Mesenchymal stem cell (in vitro differentiated cells and primary cell): ENCODE measurements around the gene TAS2R41.
A peak's percentile ranks its signal among the peaks of the same experiment; 100 is the strongest.
"Not testable (repeated sequence)": the region's sequence is repeated elsewhere in the genome, so short reads cannot be mapped to it uniquely, and the experiment has no call there.

Experiments
- DNase-seq: peaks from one replicate; pipeline ENCODE4 v3.0.0-alpha.2; 2013
- H2AFZ ChIP-seq: one replicate; pipeline ENCODE4 v1.6.1; 2013; ENCODE audit warnings: low read depth, mild to moderate bottlenecking, control low read depth, inconsistent platforms, low read length, moderate library complexity
- H2AK5ac ChIP-seq: 2 replicates; pipeline ENCODE4 v1.6.1; 2013; ENCODE audit warnings: low read length, moderate library complexity, mild to moderate bottlenecking, inconsistent platforms; ENCODE audit not compliant: severe bottlenecking
- H2BK120ac ChIP-seq: one replicate; pipeline ENCODE4 v1.6.1; 2013; ENCODE audit warnings: low read depth, mild to moderate bottlenecking, inconsistent platforms, low read length, moderate library complexity
- H2BK12ac ChIP-seq, 2 experiments: one replicate each; pipeline ENCODE4 v1.6.1; 2013; ENCODE audit warnings: inconsistent platforms in 2 of 2, low read length in 2 of 2, mild to moderate bottlenecking in 2 of 2, moderate library complexity in 2 of 2, control low read depth in 1 of 2
- H2BK15ac ChIP-seq: one replicate; pipeline ENCODE4 v1.6.1; 2013; ENCODE audit warnings: mild to moderate bottlenecking, low read depth, inconsistent platforms; ENCODE audit not compliant: poor library complexity, severe bottlenecking
- H2BK5ac ChIP-seq: 2 replicates; pipeline ENCODE4 v1.6.1; 2013; ENCODE audit warnings: low read depth, mild to moderate bottlenecking, low read length, control low read depth, inconsistent platforms; ENCODE audit not compliant: poor library complexity, severe bottlenecking
- H3K14ac ChIP-seq, 2 experiments: one replicate each; pipeline ENCODE4 v1.6.1; 2013; ENCODE audit warnings: inconsistent platforms in 2 of 2, low read length in 2 of 2, control low read depth in 1 of 2, mild to moderate bottlenecking in 1 of 2, moderate library complexity in 1 of 2
- H3K18ac ChIP-seq, 2 experiments: one replicate each; pipeline ENCODE4 v1.6.1; 2013; ENCODE audit warnings: inconsistent platforms in 2 of 2, low read length in 2 of 2, control low read depth in 1 of 2, low read depth in 1 of 2, mild to moderate bottlenecking in 1 of 2
- H3K23ac ChIP-seq, 2 experiments: one replicate each; pipeline ENCODE4 v1.6.1; 2013; ENCODE audit warnings: inconsistent platforms in 2 of 2, low read length in 2 of 2, mild to moderate bottlenecking in 2 of 2, moderate library complexity in 2 of 2, control low read depth in 1 of 2
- H3K27ac ChIP-seq: 2 replicates; pipeline ENCODE4 v1.5.1; 2013; ENCODE audit warnings: mild to moderate bottlenecking, moderate library complexity, low read length, control low read depth, inconsistent platforms; ENCODE audit not compliant: poor library complexity, severe bottlenecking
- H3K27me3 ChIP-seq, 2 experiments: 2 replicates each; pipeline versions ENCODE4 v1.6.1 to v1.7.0; 2013; ENCODE audit warnings: low read length in 2 of 2, mild to moderate bottlenecking in 2 of 2, moderate library complexity in 2 of 2, control low read depth in 1 of 2, inconsistent platforms in 1 of 2; ENCODE audit not compliant: control insufficient read depth in 1 of 2, insufficient read depth in 1 of 2
- H3K36me3 ChIP-seq, 2 experiments: 2 replicates each; pipeline versions ENCODE4 v1.6.1 to v1.7.0; 2013; ENCODE audit warnings: low read length in 2 of 2, control low read depth in 1 of 2, inconsistent platforms in 1 of 2, low read depth in 1 of 2, mild to moderate bottlenecking in 1 of 2; ENCODE audit not compliant: insufficient read depth in 2 of 2, control insufficient read depth in 1 of 2
- H3K4ac ChIP-seq, 2 experiments: one replicate each; pipeline ENCODE4 v1.6.1; 2013; ENCODE audit warnings: inconsistent platforms in 2 of 2, low read length in 2 of 2, mild to moderate bottlenecking in 2 of 2, moderate library complexity in 2 of 2, control low read depth in 1 of 2, low read depth in 1 of 2
- H3K4me1 ChIP-seq: 2 replicates; pipeline ENCODE4 v1.6.1; 2013; ENCODE audit warnings: low read depth, low read length, control low read depth; ENCODE audit not compliant: control insufficient read depth, insufficient read depth
- H3K4me2 ChIP-seq: 2 replicates; pipeline ENCODE4 v1.6.1; 2013; ENCODE audit warnings: low read length, mild to moderate bottlenecking, inconsistent platforms; ENCODE audit not compliant: poor library complexity, severe bottlenecking
- H3K4me3 ChIP-seq, 2 experiments: 2 replicates each; pipeline versions ENCODE4 v1.5.1 to v1.7.0; 2013; ENCODE audit warnings: low read length in 2 of 2, mild to moderate bottlenecking in 2 of 2, control low read depth in 1 of 2, low read depth in 1 of 2; ENCODE audit not compliant: insufficient read depth in 1 of 2
- H3K79me1 ChIP-seq: replicated peaks from 2 replicates; pipeline ENCODE4 v1.6.1; 2013; ENCODE audit warnings: mild to moderate bottlenecking, control low read depth, low read length, inconsistent platforms; ENCODE audit not compliant: poor library complexity, severe bottlenecking
- H3K9ac ChIP-seq: 2 replicates; pipeline ENCODE4 v1.7.0; 2013; ENCODE audit warnings: mild to moderate bottlenecking, low read length, moderate library complexity
- H3K9me3 ChIP-seq: 2 replicates; pipeline ENCODE4 v1.7.0; 2013; ENCODE audit warnings: mild to moderate bottlenecking, low read length; ENCODE audit not compliant: control insufficient read depth
- H4K8ac ChIP-seq: one replicate; pipeline ENCODE4 v1.6.1; 2013; ENCODE audit warnings: inconsistent platforms, mild to moderate bottlenecking, low read length, moderate library complexity
- H4K91ac ChIP-seq: one replicate; pipeline ENCODE4 v1.6.1; 2013; ENCODE audit warnings: mild to moderate bottlenecking, low read length, inconsistent platforms
- WGBS: methylation state at CpG from one replicate; pipeline ENCODE4 v1.1.7; 2013; ENCODE audit warnings: mixed read lengths; 5-methylcytosine and 5-hydroxymethylcytosine counted together

Gene TAS2R41

DNA sequence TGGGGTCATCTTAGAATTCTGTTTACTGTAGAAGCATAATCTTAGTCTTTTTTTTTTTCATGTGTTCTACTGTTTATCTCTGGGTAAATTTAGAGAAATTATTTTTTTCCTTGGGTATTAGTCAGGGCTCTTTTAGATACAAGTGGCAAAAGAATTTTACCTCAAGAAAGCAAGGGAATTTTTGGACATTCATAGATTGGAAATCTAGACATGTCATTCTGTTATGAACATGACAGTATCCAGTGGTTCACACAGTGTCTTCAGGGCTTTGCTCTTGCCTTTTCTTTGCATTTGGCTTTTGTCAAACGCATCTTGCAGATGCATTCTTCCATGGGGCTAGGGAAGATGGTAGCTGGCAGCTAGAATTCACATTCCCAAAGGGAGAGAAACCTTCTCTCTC lies 13.7 kb upstream of the TAS2R41 start:
- no peak overlapping the region for H4K8ac ChIP-seq
- DNase-seq: no peak
- no peak overlapping the region for H3K18ac ChIP-seq
- no peak overlapping the region for H2BK120ac ChIP-seq
- no peak overlapping the region for H3K27ac ChIP-seq
- H3K4me1 ChIP-seq: no peaks in the 10 kb centered on the region
- peaks cover 5% of the 10 kb centered on the region for H3K9me3 ChIP-seq
- H2BK15ac ChIP-seq: no peak overlapping the region
- H3K23ac ChIP-seq: no peak overlapping the region
- H3K4ac ChIP-seq: no peak overlapping the region
- no peak overlapping the region for H3K4me2 ChIP-seq
- H4K91ac ChIP-seq: no peak overlapping the region
- H3K79me1 ChIP-seq: no peaks in the 10 kb centered on the region
- H2BK5ac ChIP-seq: no peak overlapping the region
- H3K27me3 ChIP-seq: no peaks in the 10 kb centered on the region
- H3K36me3 ChIP-seq: no peaks in the 10 kb centered on the region
- no peak overlapping the region for H2AFZ ChIP-seq
- 40% methylated on average over 1 of the region's 1 CpG for WGBS
- H2BK12ac ChIP-seq: no peak overlapping the region
- H2AK5ac ChIP-seq: no peak overlapping the region
- H3K9ac ChIP-seq: no peak overlapping the region
- no peak overlapping the region for H3K4me3 ChIP-seq
- H3K14ac ChIP-seq: no peak overlapping the region

DNA sequence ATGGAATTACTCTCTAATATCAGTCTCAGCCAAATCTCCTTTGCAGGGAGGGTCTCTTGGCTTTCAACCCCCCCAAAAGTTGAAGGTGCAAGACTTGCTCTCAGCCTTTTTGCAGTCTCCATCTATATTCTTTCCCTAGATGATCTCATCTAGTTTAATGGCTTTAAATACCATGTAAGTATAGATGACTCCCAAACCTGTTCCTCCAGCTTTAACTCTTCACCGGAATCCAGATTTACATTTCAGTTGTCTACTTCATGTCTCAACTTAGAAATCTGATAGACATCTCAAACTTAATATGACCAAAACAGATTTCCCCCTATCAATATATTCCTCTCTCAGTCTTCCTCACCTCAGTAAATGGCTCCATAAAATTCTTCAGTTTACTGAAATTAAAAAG lies 9.9 kb upstream of the TAS2R41 start:
- H2AK5ac ChIP-seq: no peak overlapping the region
- no peak overlapping the region for H4K91ac ChIP-seq
- no peak overlapping the region for H3K14ac ChIP-seq
- H3K4me1 ChIP-seq: no peaks in the 10 kb centered on the region
- no peak overlapping the region for H3K4ac ChIP-seq
- no peak overlapping the region for H3K23ac ChIP-seq
- no peak overlapping the region for H3K18ac ChIP-seq
- no peaks in the 10 kb centered on the region for H3K27me3 ChIP-seq
- WGBS: 94% methylated on average over 1 of the region's 1 CpG
- H3K4me2 ChIP-seq: no peak overlapping the region
- H3K9me3 ChIP-seq: peaks cover 5% of the 10 kb centered on the region
- H4K8ac ChIP-seq: no peak overlapping the region
- no peak overlapping the region for H2BK120ac ChIP-seq
- H2BK15ac ChIP-seq: no peak overlapping the region
- DNase-seq: no peak
- H2AFZ ChIP-seq: no peak overlapping the region
- H2BK5ac ChIP-seq: no peak overlapping the region
- no peaks in the 10 kb centered on the region for H3K36me3 ChIP-seq
- no peak overlapping the region for H3K4me3 ChIP-seq
- no peak overlapping the region for H3K9ac ChIP-seq
- no peaks in the 10 kb centered on the region for H3K79me1 ChIP-seq
- H2BK12ac ChIP-seq: no peak overlapping the region
- no peak overlapping the region for H3K27ac ChIP-seq

DNA sequence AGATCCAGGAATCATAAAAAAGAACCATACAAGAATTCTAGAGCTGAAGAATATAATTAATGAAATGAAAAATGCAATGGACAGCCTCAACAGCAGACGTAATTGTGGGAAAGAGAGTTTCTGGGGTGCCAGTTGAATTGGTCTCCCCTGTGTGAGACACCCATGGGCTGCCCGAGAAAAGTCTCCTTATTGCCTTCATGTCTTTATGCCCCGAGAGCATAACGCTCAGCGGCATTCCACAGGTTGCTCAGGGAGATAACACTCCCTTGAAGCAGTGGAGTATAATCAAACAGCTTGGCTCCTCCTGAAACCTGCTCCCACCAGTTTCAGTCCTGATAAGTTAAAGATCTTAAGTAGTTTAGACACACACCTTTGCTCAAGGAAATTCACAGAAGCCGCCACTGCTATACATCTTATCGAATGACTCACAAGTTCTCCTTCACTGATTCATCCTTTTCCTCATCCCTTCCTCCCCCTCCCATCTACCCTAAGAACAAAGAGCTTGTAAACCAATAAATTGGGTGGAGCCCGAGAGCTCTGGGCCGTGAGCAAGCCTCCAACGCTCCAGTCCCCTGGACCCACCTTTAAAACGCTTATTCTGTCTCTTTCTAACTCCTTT lies 5.5 kb upstream of the TAS2R41 start:
- peaks cover 11% of the 10 kb centered on the region for H3K9me3 ChIP-seq
- DNase-seq, H2BK120ac ChIP-seq, H3K36me3 ChIP-seq, H3K23ac ChIP-seq, H2BK5ac ChIP-seq, H3K4me1 ChIP-seq, H3K27me3 ChIP-seq, H3K27ac ChIP-seq, H3K4me3 ChIP-seq, H3K4ac ChIP-seq, H3K9ac ChIP-seq, H3K4me2 ChIP-seq, H3K18ac ChIP-seq, H2BK15ac ChIP-seq, H4K8ac ChIP-seq, H3K14ac ChIP-seq, H2AK5ac ChIP-seq, H2BK12ac ChIP-seq, H2AFZ ChIP-seq, H4K91ac ChIP-seq, H3K79me1 ChIP-seq: not testable (repeated sequence)
- WGBS: 71% methylated on average over 11 of the region's 11 CpGs

DNA sequence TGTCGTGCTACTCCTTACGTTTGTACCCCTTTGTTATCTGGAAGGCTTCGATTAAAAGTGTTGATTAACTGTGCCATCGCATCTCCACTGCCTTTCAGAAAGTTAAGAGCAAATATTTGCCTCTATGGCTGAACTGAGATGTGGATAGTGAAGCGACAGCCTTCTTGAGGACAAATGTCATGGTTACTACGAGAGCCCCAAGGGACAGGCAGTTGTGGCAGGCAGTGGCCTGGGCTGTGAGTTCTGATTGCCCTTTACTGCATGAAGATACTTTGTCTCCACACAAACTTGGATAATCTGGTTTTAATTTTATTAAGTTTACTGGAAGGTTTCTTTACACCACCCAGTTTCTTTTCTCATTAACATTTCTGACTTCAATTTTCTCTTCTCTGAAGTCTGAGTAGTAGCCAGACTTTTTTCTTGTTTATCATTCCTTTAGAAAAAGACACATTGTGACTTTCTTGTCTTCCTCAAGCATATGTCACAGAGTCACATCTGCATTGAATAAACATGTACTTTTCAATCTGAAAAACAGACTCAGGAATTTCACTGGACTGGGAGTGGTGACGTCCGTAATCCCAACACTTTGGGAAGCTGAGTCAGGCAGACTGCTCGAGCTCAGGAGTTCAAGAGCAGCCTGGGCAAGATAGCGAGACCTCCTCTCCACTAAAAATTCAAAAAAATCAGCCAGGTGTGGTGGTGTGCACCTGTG lies 1.5 kb downstream of the TAS2R41 start:
- Histone ChIP-seq H2AFZ (no peak overlapping the region), H2BK12ac (no peak overlapping the region), H2BK5ac (no peak overlapping the region), H4K91ac (no peak overlapping the region), H3K4me3 (no peak overlapping the region), H2BK120ac (no peak overlapping the region), H3K36me3 (no peaks in the 10 kb centered on the region), H3K4me2 (no peak overlapping the region), H3K79me1 (no peaks in the 10 kb centered on the region), H3K27me3 (no peaks in the 10 kb centered on the region), H3K9me3 (peaks cover 4% of the 10 kb centered on the region), H2BK15ac (no peak overlapping the region), H2AK5ac (no peak overlapping the region), H4K8ac (no peak overlapping the region), H3K23ac (no peak overlapping the region), H3K4me1 (no peaks in the 10 kb centered on the region), H3K18ac (no peak overlapping the region), H3K9ac (peak overlapping the region; percentile 25), H3K27ac (no peak overlapping the region), H3K4ac (no peak overlapping the region), H3K14ac (no peak overlapping the region)
- WGBS: 74% methylated on average over 9 of the region's 10 CpGs
- no peak for DNase-seq
